ENCODE data around the gene SPNS2.

The SPNS2 gene

DNA sequence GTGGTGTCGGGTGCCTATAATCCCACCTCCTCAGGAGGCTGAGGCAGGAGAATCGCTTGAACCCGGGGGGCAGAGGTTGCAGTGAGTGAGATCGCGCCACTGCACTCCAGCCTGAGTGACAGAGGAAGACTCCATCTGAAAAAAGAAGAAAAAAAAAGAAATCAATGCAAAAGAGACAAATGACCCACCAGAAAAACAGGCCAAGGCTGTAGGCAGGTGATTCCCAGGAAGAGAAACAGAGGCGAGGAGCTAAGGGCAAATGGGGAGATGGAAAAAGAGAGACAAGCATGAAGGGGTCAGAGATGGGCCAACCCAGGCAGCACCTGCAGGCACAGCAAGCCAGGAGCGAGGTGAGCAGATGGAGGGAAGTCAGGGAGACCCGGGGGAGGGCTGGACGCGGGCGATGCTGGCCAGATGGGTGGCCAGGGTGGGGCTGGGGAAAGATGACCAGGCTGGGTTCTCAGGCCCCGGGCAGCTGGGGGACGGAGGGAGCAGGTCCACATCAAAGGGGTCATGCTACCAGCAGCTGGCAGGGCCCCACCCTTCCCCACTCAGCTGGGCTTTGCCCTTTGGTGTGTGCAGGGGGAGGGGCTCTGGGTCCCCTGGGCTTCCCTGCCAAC lies 31.0 kb downstream of the SPNS2 start:
- in situ Hi-C loops (cut with MboI; ENCODE audit: low sequenced_read_pairs) = no loop called here
- Histone ChIP-seq H3K4me1 (no peaks in the 10 kb centered on the region), H3K27me3 (ENCODE audit: low read depth) (no peaks in the 10 kb centered on the region; the same call in 1 of the 2 replicates), H3K9me3 (no peaks in the 10 kb centered on the region), H3K4me3 (no peak overlapping the region), H3K36me3 (replicated peaks) (no peaks in the 10 kb centered on the region)
- DNase-seq (ENCODE audit: low spot score in 2 of 2) = no peak

DNA sequence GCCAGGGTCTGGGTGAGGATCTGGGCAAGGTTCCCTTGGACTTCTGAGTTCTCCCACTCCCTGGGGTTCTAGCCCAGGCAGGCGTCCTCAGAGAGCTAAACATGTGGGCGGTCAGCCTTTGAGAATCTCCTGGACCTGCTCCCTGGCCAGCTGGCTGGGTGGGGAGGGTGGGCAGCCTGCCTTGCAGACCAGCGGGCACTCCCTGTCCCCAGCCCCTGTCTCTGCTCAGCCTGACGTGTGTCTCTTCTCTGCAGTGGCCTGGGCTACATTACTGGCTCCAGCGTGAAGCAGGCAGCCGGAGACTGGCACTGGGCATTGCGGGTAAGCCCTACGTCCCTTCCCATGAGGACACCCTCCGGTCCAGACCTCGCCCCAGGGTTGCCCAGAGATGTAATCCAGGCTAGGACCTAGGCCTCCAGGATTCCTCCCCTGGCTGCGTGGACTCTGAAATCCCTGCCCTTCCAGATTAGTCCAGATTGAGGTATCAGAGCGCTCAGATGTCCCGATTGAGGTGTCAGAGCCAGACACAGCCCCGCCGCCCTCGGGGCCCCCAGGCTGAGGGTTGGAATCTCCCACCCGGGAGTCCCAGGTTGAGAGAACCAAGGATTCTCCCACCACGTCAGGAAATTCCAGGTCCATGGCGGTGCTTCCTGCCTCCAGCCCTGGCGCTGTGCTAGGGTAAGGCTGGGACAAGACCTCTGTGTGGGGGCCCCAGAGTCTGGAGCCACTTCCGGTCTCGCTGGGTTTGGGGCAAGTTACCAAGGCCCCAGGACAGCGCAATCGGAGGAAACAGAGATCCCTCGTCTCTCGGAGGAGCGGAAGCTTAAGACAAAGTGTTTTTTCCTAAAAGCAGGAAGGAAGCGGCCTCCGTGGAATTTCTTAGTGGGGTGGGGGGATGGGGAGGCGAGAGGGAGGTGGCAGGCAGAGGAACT lies 32.4 kb downstream of the SPNS2 start:
- Histone ChIP-seq H3K9me3 (no peaks in the 10 kb centered on the region), H3K27me3 (ENCODE audit: low read depth) (no peaks in the 10 kb centered on the region; the same call in 1 of the 2 replicates), H3K4me3 (no peak overlapping the region), H3K4me1 (no peaks in the 10 kb centered on the region), H3K36me3 (replicated peaks) (no peaks in the 10 kb centered on the region)
- in situ Hi-C loops (cut with MboI; ENCODE audit: low sequenced_read_pairs) = no loop called here
- no peak for DNase-seq (ENCODE audit: low spot score in 2 of 2)

- Histone ChIP-seq H3K9me3 (no peaks in the 10 kb centered on the region), H3K36me3 (replicated peaks) (peaks cover 2% of the 10 kb centered on the region; the same call in 1 of the 2 replicates), H3K27me3 (ENCODE audit: low read depth) (no peaks in the 10 kb centered on the region; the same call in 1 of the 2 replicates), H3K4me3 (no peak overlapping the region), H3K4me1 (no peaks in the 10 kb centered on the region)
- in situ Hi-C loops (cut with MboI; ENCODE audit: low sequenced_read_pairs) = no loop called here
- DNase-seq (ENCODE audit: low spot score in 2 of 2) = no peak
Measured at GRCh38 chr17:4531988-4532736, 33.5 kb downstream of the SPNS2 start.

DNA sequence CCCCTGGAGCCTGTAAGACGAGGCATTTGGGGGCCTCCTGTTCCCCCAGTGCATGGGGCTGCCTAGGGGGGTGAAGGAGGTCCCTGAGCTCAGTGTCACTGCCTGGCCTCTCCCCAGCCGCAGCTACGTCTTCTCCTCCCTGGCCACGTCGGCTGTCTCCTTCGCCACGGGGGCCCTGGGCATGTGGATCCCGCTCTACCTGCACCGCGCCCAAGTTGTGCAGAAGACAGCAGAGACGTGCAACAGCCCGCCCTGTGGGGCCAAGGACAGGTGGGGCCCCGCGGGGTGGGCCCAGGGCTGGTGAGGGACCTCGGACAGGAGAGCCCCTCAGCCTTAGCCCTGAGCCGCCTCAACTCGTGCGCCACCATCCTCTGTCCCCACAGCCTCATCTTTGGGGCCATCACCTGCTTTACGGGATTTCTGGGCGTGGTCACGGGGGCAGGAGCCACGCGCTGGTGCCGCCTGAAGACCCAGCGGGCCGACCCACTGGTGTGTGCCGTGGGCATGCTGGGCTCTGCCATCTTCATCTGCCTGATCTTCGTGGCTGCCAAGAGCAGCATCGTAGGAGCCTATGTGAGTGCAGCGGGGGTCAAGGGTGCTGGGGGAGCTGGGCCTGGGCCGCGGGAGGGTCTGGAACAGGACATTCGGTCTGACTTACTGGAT lies 34.3 kb downstream of the SPNS2 start:
- Histone ChIP-seq H3K4me3 (no peak overlapping the region), H3K36me3 (replicated peaks) (peaks cover 9% of the 10 kb centered on the region), H3K4me1 (no peaks in the 10 kb centered on the region), H3K9me3 (no peaks in the 10 kb centered on the region), H3K27me3 (ENCODE audit: low read depth) (no peaks in the 10 kb centered on the region; the same call in 1 of the 2 replicates)
- in situ Hi-C loops (cut with MboI; ENCODE audit: low sequenced_read_pairs) = no loop called here
- no peak for DNase-seq (ENCODE audit: low spot score in 2 of 2)

- Histone ChIP-seq H3K36me3 (replicated peaks) (peaks cover 16% of the 10 kb centered on the region), H3K9me3 (no peaks in the 10 kb centered on the region), H3K4me3 (no peak overlapping the region), H3K4me1 (no peaks in the 10 kb centered on the region), H3K27me3 (ENCODE audit: low read depth) (no peaks in the 10 kb centered on the region)
- DNase-seq (ENCODE audit: low spot score in 2 of 2) = peak in 1 of 2 experiments; percentile 52
- in situ Hi-C loops (cut with MboI; ENCODE audit: low sequenced_read_pairs) = no loop called here
Measured at GRCh38 chr17:4533523-4534504, 35.1 kb downstream of the SPNS2 start.

- in situ Hi-C loops (cut with MboI; ENCODE audit: low sequenced_read_pairs) = no loop called here
- DNase-seq (ENCODE audit: low spot score in 2 of 2) = no peak
- H3K4me3 ChIP-seq = no peak overlapping the region
- no peaks in the 10 kb centered on the region for H3K4me1 ChIP-seq
- no peaks in the 10 kb centered on the region for H3K27me3 ChIP-seq (ENCODE audit: low read depth)
- H3K9me3 ChIP-seq = no peaks in the 10 kb centered on the region
- H3K36me3 ChIP-seq (replicated peaks) = peaks cover 23% of the 10 kb centered on the region
Measured at GRCh38 chr17:4534515-4534914, 35.8 kb downstream of the SPNS2 start.

GRCh38 chr17:4534928-4535666 lies 36.4 kb downstream of the SPNS2 start:
- Histone ChIP-seq H3K9me3 (no peaks in the 10 kb centered on the region), H3K4me1 (no peaks in the 10 kb centered on the region), H3K36me3 (replicated peaks) (peaks cover 29% of the 10 kb centered on the region), H3K27me3 (ENCODE audit: low read depth) (no peaks in the 10 kb centered on the region), H3K4me3 (no peak overlapping the region)
- DNase-seq (ENCODE audit: low spot score in 2 of 2) = no peak
- in situ Hi-C loops (cut with MboI; ENCODE audit: low sequenced_read_pairs) = no loop called here

GRCh38 chr17:4535667-4536258 lies 37.1 kb downstream of the SPNS2 start:
- no peak for DNase-seq (ENCODE audit: low spot score in 2 of 2)
- in situ Hi-C loops (cut with MboI; ENCODE audit: low sequenced_read_pairs) = no loop called here
- Histone ChIP-seq H3K4me1 (no peaks in the 10 kb centered on the region), H3K27me3 (ENCODE audit: low read depth) (no peaks in the 10 kb centered on the region), H3K9me3 (no peaks in the 10 kb centered on the region), H3K36me3 (replicated peaks) (peaks cover 36% of the 10 kb centered on the region), H3K4me3 (no peak overlapping the region)

GRCh38 chr17:4536259-4536741 lies 37.6 kb downstream of the SPNS2 start:
- no peaks in the 10 kb centered on the region for H3K9me3 ChIP-seq
- no peaks in the 10 kb centered on the region for H3K4me1 ChIP-seq
- no peak overlapping the region for H3K4me3 ChIP-seq
- H3K36me3 ChIP-seq (replicated peaks) = peaks cover 41% of the 10 kb centered on the region
- DNase-seq (ENCODE audit: low spot score in 2 of 2) = no peak
- in situ Hi-C loops (cut with MboI; ENCODE audit: low sequenced_read_pairs) = no loop called here
- no peaks in the 10 kb centered on the region for H3K27me3 ChIP-seq (ENCODE audit: low read depth)

- no peak for DNase-seq (ENCODE audit: low spot score in 2 of 2)
- in situ Hi-C loops (cut with MboI; ENCODE audit: low sequenced_read_pairs) = no loop called here
- Histone ChIP-seq H3K36me3 (replicated peaks) (peaks cover 47% of the 10 kb centered on the region), H3K27me3 (ENCODE audit: low read depth) (no peaks in the 10 kb centered on the region), H3K4me1 (no peaks in the 10 kb centered on the region), H3K9me3 (no peaks in the 10 kb centered on the region), H3K4me3 (no peak overlapping the region)
Measured at GRCh38 chr17:4536742-4537411, 38.2 kb downstream of the SPNS2 start.

DNA sequence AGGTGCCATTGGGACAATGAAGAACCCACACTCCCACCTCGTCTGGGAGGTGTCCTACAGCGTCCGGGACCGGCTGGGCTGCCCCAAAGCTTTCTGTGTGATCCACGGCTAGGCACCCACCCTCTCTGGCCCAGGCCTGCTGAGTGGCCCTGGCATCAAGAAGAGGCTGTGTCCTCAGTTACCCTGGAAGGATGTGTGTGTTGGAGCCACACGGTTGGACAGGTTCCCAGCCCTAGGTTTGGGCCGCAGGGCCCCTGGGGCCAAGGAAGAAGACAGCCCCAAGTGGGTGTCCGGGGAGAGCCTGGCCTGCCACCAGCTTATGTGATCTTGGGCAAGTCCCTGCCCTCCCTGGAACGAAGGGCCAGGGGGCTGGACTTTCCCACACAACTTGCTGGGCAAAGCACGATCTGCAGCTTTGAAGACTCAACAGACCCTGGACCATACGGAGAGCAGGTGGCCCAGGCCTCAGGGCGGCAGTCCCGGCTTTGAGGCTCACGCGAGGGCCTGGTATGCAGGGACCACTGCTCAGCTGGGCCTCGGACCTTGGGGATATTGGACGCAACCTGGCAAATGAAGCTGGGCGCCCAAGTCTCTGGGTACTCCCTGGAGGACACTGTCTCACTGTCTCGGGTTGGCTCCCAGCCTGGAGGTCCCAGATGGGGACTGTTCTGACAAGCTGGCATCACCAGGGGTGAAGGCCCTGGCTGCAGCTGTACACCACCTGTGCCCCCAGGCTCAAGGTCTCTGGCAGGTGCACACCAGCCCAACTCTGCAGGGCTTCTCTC lies 39.0 kb downstream of the SPNS2 start:
- Histone ChIP-seq H3K9me3 (no peaks in the 10 kb centered on the region), H3K4me3 (no peak overlapping the region), H3K27me3 (ENCODE audit: low read depth) (no peaks in the 10 kb centered on the region), H3K4me1 (no peaks in the 10 kb centered on the region), H3K36me3 (replicated peaks) (peaks cover 54% of the 10 kb centered on the region)
- in situ Hi-C loops (cut with MboI; ENCODE audit: low sequenced_read_pairs) = no loop called here
- no peak for DNase-seq (ENCODE audit: low spot score in 2 of 2)

Measured in HAP-1 (cell line).